LoVo (cell line): Measurements from ENCODE around the gene TBK1.
"Not testable (repeated sequence)": the region's sequence is repeated elsewhere in the genome, so short reads cannot be mapped to it uniquely, and the experiment has no call there.

ENCODE experiments used
- DNase-seq: peaks from one replicate; pipeline ENCODE4 v3.0.0-alpha.2; 2016; ENCODE audit warnings: low spot score

TBK1 gene

GRCh38 chr12:64497484-64497883 is 45.6 kb downstream of the TBK1 start:
- DNase-seq: no peak

GRCh38 chr12:64497903-64498302 is 46.0 kb downstream of the TBK1 start:
- no peak for DNase-seq

- no peak for DNase-seq
Observed at GRCh38 chr12:64500394-64500793, 48.5 kb downstream of the TBK1 start.

- no peak for DNase-seq
Observed at GRCh38 chr12:64501486-64501885, 49.6 kb downstream of the TBK1 start.

GRCh38 chr12:64506955-64507354 is 55.0 kb downstream of the TBK1 start:
- no peak for DNase-seq

GRCh38 chr12:64510667-64511066 is 58.7 kb downstream of the TBK1 start:
- no peak for DNase-seq

- DNase-seq: no peak
Observed at GRCh38 chr12:64518396-64518795, 66.5 kb downstream of the TBK1 start.

- no peak for DNase-seq
Observed at GRCh38 chr12:64521833-64522232, 69.9 kb downstream of the TBK1 start.

GRCh38 chr12:64522316-64522715 is 70.4 kb downstream of the TBK1 start:
- DNase-seq: peak; percentile 9

GRCh38 chr12:64522807-64523206 is 70.9 kb downstream of the TBK1 start:
- DNase-seq: no peak

- peak; percentile 25 for DNase-seq
Observed at GRCh38 chr12:64523565-64524444, 71.9 kb downstream of the TBK1 start.

GRCh38 chr12:64525461-64526160 is 73.7 kb downstream of the TBK1 start:
- DNase-seq: no peak

- no peak for DNase-seq
Observed at GRCh38 chr12:64526859-64527258, 74.9 kb downstream of the TBK1 start.

GRCh38 chr12:64528616-64529015 is 76.7 kb downstream of the TBK1 start:
- DNase-seq: no peak

GRCh38 chr12:64530566-64530965 is 78.6 kb downstream of the TBK1 start:
- no peak for DNase-seq

- no peak for DNase-seq
Observed at GRCh38 chr12:64531665-64532334, 79.9 kb downstream of the TBK1 start.

GRCh38 chr12:64532734-64533351 is 80.9 kb downstream of the TBK1 start:
- no peak for DNase-seq

- DNase-seq: no peak
Observed at GRCh38 chr12:64534672-64535199, 82.8 kb downstream of the TBK1 start.

- no peak for DNase-seq
Observed at GRCh38 chr12:64538121-64538520, 86.2 kb downstream of the TBK1 start.

- DNase-seq: not testable (repeated sequence)
Observed at GRCh38 chr12:64542409-64543047, 90.6 kb downstream of the TBK1 start.

GRCh38 chr12:64544371-64545080 is 92.6 kb downstream of the TBK1 start:
- DNase-seq: no peak
